MM.1S (cell line): ENCODE data around the gene CDH9.

Source experiments
- CTCF ChIP-seq: fragments of 300-600 bp; sonication (generic); IDR thresholded peaks from 2 replicates; pipeline ENCODE4 v1.5.1; 2016; ENCODE audit warnings: antibody characterized with exemption, low read length, mixed read lengths
- EZH2 ChIP-seq: fragments of 300-600 bp; sonication (generic); optimal IDR thresholded peaks from 2 replicates; pipeline ENCODE3; 2017; ENCODE audit warnings: low read depth, mild to moderate bottlenecking, antibody characterized with exemption, low read length, mixed read lengths

DNA sequence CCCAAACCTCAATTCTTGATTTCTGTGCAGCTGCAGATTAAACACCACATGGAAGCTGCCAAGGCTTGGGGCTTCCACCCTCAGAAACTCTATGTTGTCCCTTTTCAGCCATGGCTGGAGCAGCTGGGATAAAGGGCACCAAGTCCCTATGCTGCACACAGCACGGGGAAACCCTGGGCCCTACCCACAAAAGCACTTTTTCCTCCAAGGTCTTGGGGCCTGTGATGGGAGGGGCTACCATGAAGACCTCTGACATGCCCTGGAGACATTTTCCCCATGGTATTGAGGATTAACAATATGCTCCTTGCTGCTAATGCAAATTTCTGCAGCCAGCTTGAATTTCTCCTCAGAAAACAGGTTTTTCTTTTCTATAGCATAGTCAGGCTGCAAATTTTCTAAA, 41.8 kb upstream of the CDH9 start:
- TF ChIP-seq CTCF (no peak), EZH2 (no peak)
